Measurements from ENCODE around the gene C1orf115.
"Not testable (repeated sequence)": the region's sequence is repeated elsewhere in the genome, so short reads cannot be mapped to it uniquely, and the experiment has no call there.

C1orf115 gene

GRCh38 chr1:220690140-220691052 lies at the start of gene C1orf115:
TSS of gene C1orf115 (plus strand) at chr1:220690363. CDS start at chr1:220690403, 40 bp downstream.
- peak; percentile 46 for DNase-seq (ENCODE audit: low read depth)

GRCh38 chr1:220642285-220642684 lies 47.9 kb upstream of the C1orf115 start:
- no peak for DNase-seq (ENCODE audit: low read depth)

GRCh38 chr1:220652995-220653394 lies 37.2 kb upstream of the C1orf115 start:
- no peak for DNase-seq (ENCODE audit: low read depth)

GRCh38 chr1:220655509-220655908 lies 34.7 kb upstream of the C1orf115 start:
- no peak for DNase-seq (ENCODE audit: low read depth)

DNA sequence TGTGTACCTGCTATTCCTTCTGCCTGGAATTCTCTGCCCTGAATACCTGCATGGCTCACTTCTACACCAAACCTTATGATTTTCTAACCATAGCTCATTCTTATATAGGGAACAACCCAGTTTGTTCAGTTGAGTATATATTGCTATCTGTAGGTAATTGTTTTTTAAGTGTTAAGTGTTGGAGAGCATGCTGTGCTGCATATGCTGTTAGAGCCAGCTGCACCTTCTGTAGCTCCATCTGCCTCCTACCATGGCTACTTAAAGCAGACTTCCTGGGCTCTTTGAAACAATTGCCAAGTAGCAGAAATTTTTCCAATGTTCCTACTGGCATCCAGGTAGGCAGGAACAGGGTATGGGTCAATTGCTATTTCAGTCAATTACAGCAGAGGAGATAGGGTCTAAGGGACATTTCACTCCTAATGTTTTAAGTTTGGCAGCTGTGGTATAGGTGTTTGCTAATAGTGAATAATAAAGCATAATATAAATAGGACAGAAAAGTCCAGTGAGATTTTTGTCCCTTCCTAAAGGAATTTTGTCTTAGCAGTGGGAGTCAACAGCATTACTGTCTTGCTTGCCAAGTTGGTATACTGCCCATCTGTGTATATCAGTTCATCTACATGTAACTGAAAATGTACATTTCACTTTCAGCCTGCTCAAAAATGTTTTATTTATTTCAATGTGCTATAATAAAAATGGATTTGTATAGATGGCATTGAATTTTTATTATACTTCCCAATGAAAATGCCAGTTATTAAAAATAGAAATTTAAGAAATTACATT lies 34.0 kb upstream of the C1orf115 start:
- no peak for DNase-seq (ENCODE audit: low read depth)

DNA sequence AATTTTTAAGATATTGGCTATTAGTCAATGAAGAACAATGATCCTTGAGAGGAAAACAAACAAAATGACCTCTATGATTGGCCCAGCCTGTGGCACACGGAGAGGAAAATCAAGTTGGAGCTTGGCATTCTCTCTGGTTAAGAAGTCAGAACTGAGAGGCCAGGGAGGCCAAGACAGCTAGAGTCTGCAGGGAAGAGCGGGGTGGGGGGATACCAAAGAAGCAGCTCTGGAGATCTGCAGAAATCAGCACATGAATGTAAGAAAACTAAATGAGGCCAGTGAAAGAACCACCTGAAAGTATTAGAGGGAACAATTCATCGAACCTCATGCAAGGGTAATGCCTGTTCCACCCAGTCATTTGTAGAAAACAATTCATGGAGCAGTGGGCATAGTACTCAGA lies 23.8 kb upstream of the C1orf115 start:
- no peak for DNase-seq (ENCODE audit: low read depth)

GRCh38 chr1:220669005-220669404 lies 21.2 kb upstream of the C1orf115 start:
- DNase-seq (ENCODE audit: low read depth): no peak

- DNase-seq (ENCODE audit: low read depth): no peak
These were observed 19.8 kb upstream of the C1orf115 start for GRCh38 chr1:220670365-220670764.

DNA sequence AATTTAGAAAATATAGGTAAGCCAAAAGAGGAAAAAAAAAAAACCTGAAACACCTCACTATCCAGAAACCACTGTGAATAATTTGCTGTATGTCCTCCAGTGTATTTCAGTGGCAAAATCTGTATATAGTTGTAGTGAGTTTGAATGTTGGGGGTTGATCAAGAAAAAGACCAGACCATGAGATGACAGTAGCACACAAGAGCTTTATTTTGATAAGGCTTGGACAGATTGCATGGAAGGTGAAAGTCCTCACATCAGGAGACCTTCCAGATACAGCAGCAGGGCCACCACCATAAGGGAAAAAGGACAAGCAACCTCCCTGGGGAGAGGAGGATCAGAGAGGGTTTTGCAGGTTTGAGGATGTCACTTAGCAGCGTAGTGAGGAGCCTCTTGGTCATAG lies 16.2 kb upstream of the C1orf115 start:
- DNase-seq (ENCODE audit: low read depth): no peak

- no peak for DNase-seq (ENCODE audit: low read depth)
These were observed 12.9 kb upstream of the C1orf115 start for GRCh38 chr1:220677251-220677650.

DNA sequence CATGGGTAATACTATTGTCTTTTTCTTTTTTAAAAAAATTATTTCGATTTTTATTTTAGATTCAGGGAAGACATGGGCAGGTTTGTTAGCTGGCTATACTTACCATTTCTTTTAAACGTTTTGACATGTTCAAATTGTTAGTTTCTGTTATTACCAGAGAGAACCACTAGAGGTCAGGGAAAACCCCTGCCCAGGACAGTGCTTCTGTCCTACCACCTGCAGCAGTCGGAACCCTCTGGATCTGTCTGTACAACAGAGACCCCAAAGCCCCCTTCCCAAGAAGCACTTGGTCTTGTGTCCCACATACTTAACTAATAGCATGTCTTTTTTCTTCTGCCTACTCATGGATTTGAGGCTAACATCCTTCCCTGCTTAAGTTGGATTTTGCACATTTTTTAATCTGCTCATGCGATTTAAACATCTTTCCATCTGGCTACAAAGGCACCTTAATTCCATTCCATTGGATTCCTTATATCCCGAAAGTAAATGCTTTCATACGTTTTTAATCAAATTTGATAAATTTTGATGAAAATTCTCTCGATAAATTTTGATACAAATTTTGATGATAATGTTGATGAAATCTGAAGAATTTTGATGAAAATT lies 10.0 kb upstream of the C1orf115 start:
- no peak for DNase-seq (ENCODE audit: low read depth)

DNA sequence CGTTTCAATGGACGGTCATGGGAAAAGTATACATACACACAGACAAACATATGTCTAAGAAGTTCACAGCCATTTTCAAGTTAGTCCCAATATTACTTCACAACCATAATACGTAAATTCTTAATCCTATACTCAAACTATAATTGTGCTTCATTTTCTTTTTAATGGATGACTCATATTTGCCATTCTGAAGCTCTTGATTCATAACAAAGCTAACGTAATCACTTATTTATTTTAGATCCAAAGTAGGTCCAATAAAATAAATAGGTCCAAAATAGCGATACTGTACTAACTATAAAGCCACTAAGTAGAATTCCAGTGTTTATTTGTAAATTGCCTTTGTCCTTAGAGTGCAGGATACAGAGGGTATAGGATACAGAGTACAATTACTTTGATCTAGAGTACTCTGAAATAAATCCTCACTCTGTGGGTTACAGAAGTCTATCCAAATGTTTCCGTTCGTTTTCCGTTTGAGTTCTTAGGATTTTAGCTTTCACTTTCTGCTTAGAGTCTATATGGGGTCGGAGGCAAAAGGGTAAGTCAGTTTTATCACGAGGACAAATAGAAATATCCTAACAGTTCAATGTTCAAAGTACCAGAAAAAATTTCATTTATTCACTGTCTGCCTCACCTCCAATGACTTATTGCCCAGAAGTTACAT lies 8.8 kb upstream of the C1orf115 start:
- DNase-seq (ENCODE audit: low read depth): no peak

- DNase-seq (ENCODE audit: low read depth): no peak
These were observed 7.1 kb upstream of the C1orf115 start for GRCh38 chr1:220682901-220683576.

GRCh38 chr1:220683716-220684115 lies 6.4 kb upstream of the C1orf115 start:
- DNase-seq (ENCODE audit: low read depth): not testable (repeated sequence)

- DNase-seq (ENCODE audit: low read depth): no peak
These were observed 5.3 kb upstream of the C1orf115 start for GRCh38 chr1:220684890-220685289.

DNA sequence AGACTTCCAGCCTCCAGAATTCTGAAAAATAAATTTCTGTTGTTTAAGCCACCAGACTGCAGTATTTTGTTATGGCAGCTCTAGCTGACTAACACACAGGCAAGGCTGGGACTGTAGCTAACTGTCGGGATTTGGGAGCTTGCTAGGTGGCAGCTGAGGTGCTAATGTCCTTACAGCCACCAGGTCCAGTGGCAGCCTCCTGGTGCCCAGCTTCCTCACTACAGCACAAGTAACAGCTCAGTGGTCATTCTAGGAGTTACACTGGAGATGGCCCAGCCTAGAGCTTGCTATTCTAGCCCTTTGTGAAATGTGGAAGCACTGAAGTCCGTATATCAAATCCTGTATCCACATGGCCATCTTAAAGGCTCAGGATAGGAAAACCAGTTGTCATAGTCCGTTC lies 4.3 kb upstream of the C1orf115 start:
- no peak for DNase-seq (ENCODE audit: low read depth)

DNA sequence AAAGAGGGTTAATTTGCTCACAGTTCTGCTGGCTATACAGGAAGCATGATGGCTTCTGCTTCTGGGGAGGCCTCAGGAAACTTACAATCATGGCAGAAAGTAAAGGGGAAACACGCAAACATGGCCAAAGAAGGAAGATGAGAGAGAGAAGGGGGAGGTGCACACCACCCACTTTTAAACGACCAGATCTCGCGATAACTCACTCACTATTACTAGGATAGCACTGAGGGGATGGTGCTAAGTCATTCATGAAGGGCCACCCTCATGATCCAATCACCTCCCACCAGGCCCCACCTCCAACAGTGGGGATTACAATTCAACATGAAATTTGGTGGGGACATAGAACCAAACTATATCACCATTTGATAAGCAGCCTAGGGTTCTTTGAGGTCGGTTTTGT lies 2.4 kb upstream of the C1orf115 start:
- DNase-seq (ENCODE audit: low read depth): no peak

GRCh38 chr1:220689666-220690065 lies 497 bp upstream of the C1orf115 start:
- no peak for DNase-seq (ENCODE audit: low read depth)

GRCh38 chr1:220691053-220691684 lies 1.0 kb downstream of the C1orf115 start:
- DNase-seq (ENCODE audit: low read depth): no peak

GRCh38 chr1:220692436-220693228 lies 2.5 kb downstream of the C1orf115 start:
- no peak for DNase-seq (ENCODE audit: low read depth)
